Nephron (organoid): ENCODE data around the gene MED13L.

Source experiments
- H3K27ac Mint-ChIP-seq, 3 experiments: 2 replicates each; pipeline ENCODE4 v1.8.0; 2020; ENCODE audit warnings: mixed read lengths in 3 of 3, mild to moderate bottlenecking in 2 of 3, moderate library complexity in 1 of 3
- H3K27me3 Mint-ChIP-seq: 2 replicates; pipeline ENCODE4 v1.8.0; 2021; ENCODE audit warnings: low read depth, mild to moderate bottlenecking, moderate library complexity, mixed read lengths
- H3K36me3 Mint-ChIP-seq: 2 replicates; pipeline ENCODE4 v1.8.0; 2020; ENCODE audit warnings: low read depth, mixed read lengths
- H3K4me1 Mint-ChIP-seq: 2 replicates; pipeline ENCODE4 v1.8.0; 2020; ENCODE audit warnings: mixed read lengths
- H3K4me3 Mint-ChIP-seq, 3 experiments: 2 replicates each; pipeline ENCODE4 v1.8.0; 2020; ENCODE audit warnings: mild to moderate bottlenecking in 3 of 3, mixed read lengths in 3 of 3, moderate library complexity in 2 of 3
- H3K9me3 Mint-ChIP-seq: 2 replicates; pipeline ENCODE4 v1.8.0; 2020; ENCODE audit warnings: mixed read lengths
- TF ChIP-seq, protein P1 (sequence below), 3 experiments: fragments of 200-600 bp; sonication (generic); IDR thresholded peaks; one replicate each; pipeline ENCODE4 v1.5.0; 2021; ENCODE audit warnings: antibody characterized with exemption in 3 of 3; ENCODE audit not compliant: unreplicated experiment in 3 of 3

The MED13L gene

DNA sequence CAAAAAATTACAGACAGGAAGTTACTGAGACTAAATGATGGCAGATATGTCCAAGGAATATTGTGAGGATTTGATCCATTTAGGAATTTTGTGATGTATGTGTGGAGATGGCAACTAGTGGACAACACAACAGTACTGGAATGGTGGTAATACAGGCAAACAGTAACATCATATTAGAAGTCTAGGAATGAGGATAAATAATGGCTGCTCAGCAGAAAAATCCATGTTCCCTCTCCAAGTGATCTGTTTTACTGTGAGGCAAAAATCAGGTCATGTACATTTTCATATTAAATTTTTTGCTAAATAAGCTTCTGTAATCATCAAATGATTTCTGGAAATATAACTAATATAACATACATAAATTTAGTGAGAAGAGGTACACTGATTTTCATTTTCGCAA, 108.4 kb downstream of the MED13L start:
- no peak overlapping the region for H3K4me3 Mint-ChIP-seq
- no peaks in the 10 kb centered on the region for H3K27me3 Mint-ChIP-seq
- H3K27ac Mint-ChIP-seq: no peak overlapping the region
- TF ChIP-seq, protein P1, sequence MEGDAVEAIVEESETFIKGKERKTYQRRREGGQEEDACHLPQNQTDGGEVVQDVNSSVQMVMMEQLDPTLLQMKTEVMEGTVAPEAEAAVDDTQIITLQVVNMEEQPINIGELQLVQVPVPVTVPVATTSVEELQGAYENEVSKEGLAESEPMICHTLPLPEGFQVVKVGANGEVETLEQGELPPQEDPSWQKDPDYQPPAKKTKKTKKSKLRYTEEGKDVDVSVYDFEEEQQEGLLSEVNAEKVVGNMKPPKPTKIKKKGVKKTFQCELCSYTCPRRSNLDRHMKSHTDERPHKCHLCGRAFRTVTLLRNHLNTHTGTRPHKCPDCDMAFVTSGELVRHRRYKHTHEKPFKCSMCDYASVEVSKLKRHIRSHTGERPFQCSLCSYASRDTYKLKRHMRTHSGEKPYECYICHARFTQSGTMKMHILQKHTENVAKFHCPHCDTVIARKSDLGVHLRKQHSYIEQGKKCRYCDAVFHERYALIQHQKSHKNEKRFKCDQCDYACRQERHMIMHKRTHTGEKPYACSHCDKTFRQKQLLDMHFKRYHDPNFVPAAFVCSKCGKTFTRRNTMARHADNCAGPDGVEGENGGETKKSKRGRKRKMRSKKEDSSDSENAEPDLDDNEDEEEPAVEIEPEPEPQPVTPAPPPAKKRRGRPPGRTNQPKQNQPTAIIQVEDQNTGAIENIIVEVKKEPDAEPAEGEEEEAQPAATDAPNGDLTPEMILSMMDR (IDR thresholded peaks at IDR 0.05; ENCODE audit: unreplicated experiment in 3 of 3): no peak
- H3K4me1 Mint-ChIP-seq: peaks cover 23% of the 10 kb centered on the region
- no peaks in the 10 kb centered on the region for H3K36me3 Mint-ChIP-seq
- H3K9me3 Mint-ChIP-seq: no peaks in the 10 kb centered on the region

- TF ChIP-seq, protein P1 (IDR thresholded peaks at IDR 0.05; ENCODE audit: unreplicated experiment in 3 of 3): no peak
- no peak overlapping the region for H3K4me3 Mint-ChIP-seq
- H3K27me3 Mint-ChIP-seq: no peaks in the 10 kb centered on the region
- no peak overlapping the region for H3K27ac Mint-ChIP-seq
- H3K36me3 Mint-ChIP-seq: no peaks in the 10 kb centered on the region
- H3K9me3 Mint-ChIP-seq: no peaks in the 10 kb centered on the region
- peaks cover 40% of the 10 kb centered on the region for H3K4me1 Mint-ChIP-seq
These were observed 111.2 kb downstream of the MED13L start for GRCh38 chr12:116166306-116166705.

DNA sequence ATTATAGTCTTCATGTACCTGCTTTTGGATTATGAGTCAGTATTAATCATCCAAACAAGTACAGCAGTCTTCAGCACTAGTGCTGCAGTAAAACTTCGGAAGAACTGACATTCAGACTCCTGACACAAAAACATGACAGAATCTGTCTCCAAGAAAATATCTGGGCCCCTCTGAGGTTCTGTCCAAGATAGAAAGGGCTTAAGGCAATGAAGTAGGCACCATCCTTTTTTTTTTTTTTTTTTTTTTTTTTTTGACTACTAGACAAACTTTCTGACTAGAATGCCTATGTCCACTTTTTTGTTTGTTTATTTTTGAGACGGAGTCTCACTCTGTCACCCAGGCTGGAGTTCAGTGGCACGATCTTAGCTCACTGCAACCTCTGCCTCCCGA, 112.5 kb downstream of the MED13L start:
- TF ChIP-seq, protein P1 (IDR thresholded peaks at IDR 0.05; ENCODE audit: unreplicated experiment in 3 of 3): no peak
- Mint-ChIP-seq H3K36me3 (no peaks in the 10 kb centered on the region), H3K27ac (peak overlapping the region in 2 of 3 experiments; percentile 55 to 56), H3K4me3 (no peak overlapping the region), H3K4me1 (peaks cover 47% of the 10 kb centered on the region), H3K27me3 (no peaks in the 10 kb centered on the region), H3K9me3 (no peaks in the 10 kb centered on the region)

GRCh38 chr12:116164250-116165035, 113.0 kb downstream of the MED13L start:
- H3K4me1 Mint-ChIP-seq: peaks cover 47% of the 10 kb centered on the region
- no peaks in the 10 kb centered on the region for H3K9me3 Mint-ChIP-seq
- peak overlapping the region; percentile 55 to 68 (median 56) for H3K27ac Mint-ChIP-seq
- TF ChIP-seq, protein P1 (IDR thresholded peaks at IDR 0.05; ENCODE audit: unreplicated experiment in 3 of 3): no peak
- no peak overlapping the region for H3K4me3 Mint-ChIP-seq
- no peaks in the 10 kb centered on the region for H3K27me3 Mint-ChIP-seq
- H3K36me3 Mint-ChIP-seq: no peaks in the 10 kb centered on the region

GRCh38 chr12:116162071-116162470, 115.4 kb downstream of the MED13L start:
- TF ChIP-seq, protein P1 (IDR thresholded peaks at IDR 0.05; ENCODE audit: unreplicated experiment in 3 of 3): no peak
- Mint-ChIP-seq H3K36me3 (no peaks in the 10 kb centered on the region), H3K27ac (no peak overlapping the region), H3K27me3 (no peaks in the 10 kb centered on the region), H3K4me1 (peaks cover 71% of the 10 kb centered on the region), H3K4me3 (no peak overlapping the region), H3K9me3 (no peaks in the 10 kb centered on the region)

- H3K4me3 Mint-ChIP-seq: no peak overlapping the region
- H3K27me3 Mint-ChIP-seq: no peaks in the 10 kb centered on the region
- H3K4me1 Mint-ChIP-seq: peaks cover 72% of the 10 kb centered on the region
- TF ChIP-seq, protein P1 (IDR thresholded peaks at IDR 0.05; ENCODE audit: unreplicated experiment in 3 of 3): no peak
- H3K9me3 Mint-ChIP-seq: no peaks in the 10 kb centered on the region
- no peaks in the 10 kb centered on the region for H3K36me3 Mint-ChIP-seq
- H3K27ac Mint-ChIP-seq: peak overlapping the region; percentile 9 to 32 (median 27)
These were observed 115.9 kb downstream of the MED13L start for GRCh38 chr12:116161588-116161987.
